T-helper 1 cell treated with Interleukin-12 subunit alpha and Interleukin-12 subunit beta and Interleukin-4 antibody, amounts not matched to agents 30 ng/mL and 1 ng/mL, for 36 hours (primary cell): ENCODE measurements around the gene BCDIN3D. TPM values are rescaled to one million over a fixed set of nuclear protein-coding genes. Genes with fewer than 3 reads are reported as not detected.
"Not testable (repeated sequence)": the region's sequence is repeated elsewhere in the genome, so short reads cannot be mapped to it uniquely, and the experiment has no call there.

Experiments
- intact Hi-C: fragments of 100-400 bp; cut with micrococcal nuclease; formaldehyde crosslinking; loops from one replicate; pipeline ENCODE4 v1.15.1; 2024
- total RNA-seq: library from RNA; stranded (reverse); gene quantifications from 2 replicates; pipeline ENCODE4 v1.2.3, GENCODE V29; 2022

Gene BCDIN3D
- total RNA-seq, 1 donor from 2014 or later: 6.0 TPM

- intact Hi-C loops: no loop called here
Observed at GRCh38 chr12:49863946-49864797, 21.3 kb upstream of the BCDIN3D start.

DNA sequence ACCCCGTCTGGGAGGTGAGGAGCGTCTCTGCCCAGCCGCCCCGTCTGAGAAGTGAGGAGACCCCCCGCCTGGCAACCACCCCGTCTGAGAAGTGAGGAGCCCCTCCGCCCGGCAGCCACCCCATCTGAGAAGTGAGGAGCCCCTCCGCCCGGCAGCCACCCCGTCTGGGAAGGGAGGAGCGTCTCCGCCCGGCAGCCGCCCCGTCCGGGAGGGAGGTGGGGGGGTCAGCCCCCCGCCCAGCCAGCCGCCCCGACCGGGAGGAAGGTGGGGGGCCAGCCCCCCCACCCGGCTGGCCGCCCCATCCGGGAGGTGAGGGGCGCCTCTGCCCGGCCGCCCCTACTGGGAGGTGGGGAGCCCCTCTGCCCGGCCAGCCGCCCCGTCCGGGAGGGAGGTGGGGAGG is 18.0 kb upstream of the BCDIN3D start:
- intact Hi-C loops: not testable (repeated sequence)

DNA sequence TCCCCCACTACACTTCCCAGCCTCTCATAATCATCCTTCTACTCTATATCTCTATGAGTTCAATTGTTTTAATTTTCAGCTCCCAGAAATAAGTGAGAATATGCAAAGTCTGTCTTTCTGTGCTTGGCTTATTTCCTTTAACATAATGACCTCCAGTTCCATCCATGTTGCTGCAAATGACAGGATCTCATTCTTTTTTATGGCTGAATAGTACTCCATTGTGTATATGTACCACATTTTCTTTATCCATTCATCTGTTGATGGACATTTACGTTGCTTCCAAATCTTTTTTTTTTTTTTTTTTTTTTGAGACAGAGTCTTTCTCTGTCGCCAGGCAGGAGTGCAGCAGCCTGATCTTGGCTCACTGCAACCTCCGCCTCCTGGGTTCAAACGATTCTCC is 13.0 kb upstream of the BCDIN3D start:
- intact Hi-C loops: not testable (repeated sequence)

DNA sequence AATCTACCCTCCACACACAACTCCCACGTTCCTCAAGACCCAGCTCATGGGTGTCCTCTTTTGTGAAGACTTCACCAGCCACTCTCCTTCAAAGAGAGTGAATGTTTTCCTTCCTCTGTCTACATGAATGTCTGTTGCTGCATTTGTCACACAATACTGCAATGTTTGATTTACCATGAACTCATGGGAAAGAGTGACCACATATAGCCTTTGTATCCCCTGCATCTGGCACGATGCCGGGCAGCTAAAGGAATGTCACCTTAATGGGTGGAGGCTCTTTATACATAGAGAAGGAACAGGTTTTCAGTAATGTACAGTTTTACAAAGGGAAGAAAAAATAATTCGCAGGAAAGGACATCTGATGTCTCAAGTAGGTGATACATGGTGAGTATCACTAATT is 12.1 kb upstream of the BCDIN3D start:
- intact Hi-C loops: no loop called here

DNA sequence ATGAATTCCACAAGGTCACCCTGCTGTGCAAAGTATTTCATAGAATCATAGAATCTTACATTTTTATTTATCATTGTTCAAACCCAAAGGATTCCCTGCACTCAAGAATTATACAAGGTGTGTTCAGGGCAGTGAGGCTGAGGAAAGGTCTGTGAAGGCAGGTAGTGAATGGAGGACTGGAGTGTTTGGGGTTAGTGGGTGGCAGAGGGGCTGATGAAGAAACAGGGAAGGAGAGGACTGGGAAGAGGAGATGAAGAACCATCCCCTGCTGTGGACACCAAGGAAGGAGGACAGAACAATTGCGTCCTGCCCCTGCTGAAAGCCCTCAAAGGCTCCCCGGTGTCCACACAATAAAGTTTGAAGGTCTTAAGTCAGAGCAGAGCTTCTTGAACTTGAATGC is 10.8 kb upstream of the BCDIN3D start:
- intact Hi-C loops: no loop called here

- intact Hi-C loops: no loop called here
Observed at GRCh38 chr12:49847161-49847560, 4.3 kb upstream of the BCDIN3D start.

- intact Hi-C loops: no loop called here
Observed at GRCh38 chr12:49846032-49846431, 3.1 kb upstream of the BCDIN3D start.

- intact Hi-C loops: loop anchor here (1.0 kb wide), 4 partner anchors 81 to 276 kb away; partner anchors contain the start of genes MCRS1, RACGAP1 and TMBIM6
Observed at GRCh38 chr12:49843876-49844437, 1.1 kb upstream of the BCDIN3D start.

DNA sequence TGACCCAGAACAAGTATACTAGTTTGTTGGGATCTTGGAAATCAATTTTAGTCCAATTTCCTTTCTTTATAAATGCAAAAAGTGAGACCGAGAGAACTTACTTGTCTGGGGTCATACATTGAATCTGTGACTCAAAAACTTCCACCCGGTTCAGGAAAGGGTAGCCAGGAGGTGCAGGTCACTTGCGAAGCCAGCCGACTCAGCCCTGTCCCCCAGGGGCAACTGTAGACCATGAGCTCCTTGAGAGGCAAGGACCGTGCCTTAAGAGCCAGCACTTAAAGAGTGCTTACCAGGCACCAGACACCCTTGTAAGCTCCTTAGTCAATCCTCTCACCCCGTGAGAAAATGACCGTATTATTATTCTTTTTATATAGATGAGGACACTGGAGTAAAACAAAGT is 505 bp upstream of the BCDIN3D start:
- intact Hi-C loops: loop anchor here (1.0 kb wide), 4 partner anchors 80 to 275 kb away; partner anchors contain the start of genes MCRS1, RACGAP1 and TMBIM6

DNA sequence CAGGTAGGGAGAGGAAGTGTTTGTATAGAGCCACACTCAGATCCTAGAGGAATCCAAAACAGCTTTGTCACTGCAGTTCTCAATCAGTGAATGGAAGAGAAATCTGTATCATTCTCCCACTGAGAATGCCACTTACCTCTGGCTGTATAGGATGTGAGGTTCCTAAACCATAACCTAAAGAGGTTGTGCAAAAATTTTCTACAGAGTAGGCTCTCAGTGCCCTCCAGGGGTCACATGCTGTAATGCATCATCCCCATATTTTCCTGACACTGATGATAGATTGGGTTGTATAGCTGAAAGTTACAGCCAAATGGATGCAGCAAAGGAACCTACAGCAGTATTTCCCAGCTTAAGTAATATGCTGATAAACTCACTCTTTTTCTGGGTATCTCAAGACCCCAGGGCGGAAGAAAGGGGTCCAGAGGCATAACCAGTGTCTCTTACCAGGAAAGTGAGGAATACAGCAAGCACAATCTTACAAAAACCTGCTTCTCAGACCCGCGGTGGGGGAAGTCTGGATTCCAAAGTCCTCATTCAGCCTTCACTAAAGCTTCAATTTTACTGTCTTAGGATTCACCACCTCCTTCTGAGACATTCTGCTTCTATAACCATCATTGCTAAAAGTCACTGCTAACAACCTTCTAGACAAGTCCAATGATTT is 3.8 kb downstream of the BCDIN3D start:
- intact Hi-C loops: loop anchor here (1.0 kb wide), 6 partner anchors 11 to 202 kb away; partner anchors contain the start of genes NCKAP5L and TMBIM6

DNA sequence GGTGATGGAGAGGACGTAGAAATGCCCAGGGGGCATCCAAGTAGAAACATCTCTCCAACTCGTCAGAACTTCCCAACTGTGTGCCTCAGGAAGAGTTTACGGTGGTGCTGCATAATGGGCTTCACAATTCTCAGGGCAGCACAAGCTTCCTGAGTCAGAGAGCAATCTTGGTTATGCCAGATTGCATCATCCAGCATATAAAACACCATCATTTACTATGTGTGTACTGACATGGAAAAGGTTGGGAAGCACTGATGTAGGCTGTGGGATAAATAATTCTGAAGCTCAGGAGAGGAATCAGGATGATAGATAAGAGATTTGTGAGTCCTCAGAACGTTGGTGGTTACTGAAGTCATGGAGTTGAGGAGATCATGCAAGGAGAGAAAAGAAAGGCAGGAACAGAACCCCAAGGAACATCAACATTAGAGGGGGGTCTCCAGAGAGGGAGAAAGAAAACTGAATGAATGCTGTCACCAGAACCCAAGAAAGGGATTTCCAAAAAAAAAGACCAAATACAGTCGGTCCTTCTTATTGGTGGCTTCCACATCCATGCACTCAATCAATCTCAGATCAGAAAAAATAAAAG is 10.0 kb downstream of the BCDIN3D start:
- intact Hi-C loops: no loop called here

DNA sequence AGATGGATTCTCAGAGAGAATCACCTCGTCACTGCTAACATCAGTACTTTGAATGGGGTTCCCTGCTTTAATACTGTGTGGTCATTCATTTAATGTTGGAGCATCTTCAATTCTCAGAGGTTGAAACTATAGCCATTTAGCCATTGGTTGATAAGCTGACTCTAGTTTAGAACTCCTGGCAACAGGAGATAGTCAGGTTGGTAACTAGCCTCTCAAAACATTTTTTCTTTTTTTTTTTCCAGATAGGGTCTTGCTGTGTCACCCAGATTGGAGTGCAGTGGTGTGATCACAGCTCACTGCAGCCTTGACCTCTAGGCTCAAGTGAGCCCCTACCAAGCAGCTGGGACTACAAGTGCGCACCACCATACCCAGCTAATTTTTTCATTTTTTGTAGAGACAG is 11.2 kb downstream of the BCDIN3D start:
- intact Hi-C loops: no loop called here

GRCh38 chr12:49828133-49829091 is 14.5 kb downstream of the BCDIN3D start, which contains the start of gene NCKAP5L:
NCKAP5L (minus strand) TSS chr12:49828413; CDS start chr12:49804044, 24,369 bp downstream.
- intact Hi-C loops: loop anchor here (1.0 to 10.0 kb wide), 9 partner anchors 11 to 456 kb away; partner anchors contain the start of genes COX14, FMNL3, LIMA1 and MCRS1

DNA sequence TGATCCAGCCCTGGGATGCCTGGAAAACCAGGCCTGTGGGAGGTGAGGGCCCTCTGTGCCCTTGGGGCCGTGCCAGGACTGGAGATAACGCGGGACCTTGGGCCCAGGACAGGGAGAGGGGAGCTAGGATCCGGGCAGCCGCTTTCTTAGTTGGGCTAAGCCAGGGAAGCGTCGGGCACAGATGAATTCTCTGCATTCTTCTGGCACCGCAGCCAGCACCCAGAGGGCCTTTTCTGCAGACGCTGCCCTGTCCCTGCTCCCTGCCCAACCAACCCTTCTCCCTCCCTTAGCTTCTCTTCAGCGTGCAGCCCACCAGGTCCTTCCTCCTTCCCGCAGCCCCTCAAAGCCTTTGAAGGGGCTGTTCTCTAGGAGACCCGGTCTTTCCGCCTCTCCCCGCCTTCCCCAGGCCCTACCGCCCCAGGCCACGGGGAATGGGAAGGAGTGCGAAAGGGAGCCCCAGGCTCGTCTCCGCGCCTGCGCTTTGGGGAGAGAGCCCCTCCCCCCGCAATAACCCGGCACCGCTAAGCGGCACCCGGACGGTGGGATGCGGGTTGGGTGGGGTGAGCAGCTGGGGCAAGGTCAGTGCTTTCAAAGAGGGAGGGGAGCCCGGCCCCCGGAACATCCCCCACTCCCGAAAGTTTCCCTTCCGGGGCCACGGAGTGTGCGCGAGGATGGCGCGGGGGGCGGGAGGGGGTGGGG is 15.4 kb downstream of the BCDIN3D start:
- intact Hi-C loops: loop anchor here (1.0 to 10.0 kb wide), 9 partner anchors 12 to 457 kb away; partner anchors contain the start of genes COX14, FMNL3, LIMA1 and MCRS1

DNA sequence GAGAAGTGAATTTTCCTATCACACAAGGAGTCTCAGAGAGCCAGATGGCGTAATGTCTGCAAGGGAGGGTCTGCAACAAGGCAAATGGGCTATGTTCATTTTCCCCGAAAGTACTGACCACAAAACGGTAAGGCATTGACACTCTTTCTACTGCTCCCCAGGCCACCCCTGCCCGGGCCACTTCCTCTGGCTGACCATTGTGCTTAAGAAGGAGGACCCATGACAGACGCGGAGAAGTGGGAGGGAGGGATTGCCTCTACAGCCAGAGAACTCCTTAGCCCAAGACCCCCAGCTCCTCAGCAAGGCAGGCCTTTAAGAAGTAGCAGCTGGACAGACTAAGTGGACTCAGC is 15.9 kb downstream of the BCDIN3D start:
- intact Hi-C loops: loop anchor here (5.0 to 10.0 kb wide), 2 partner anchors 260 to 458 kb away; partner anchors contain the start of genes LIMA1 and MCRS1

DNA sequence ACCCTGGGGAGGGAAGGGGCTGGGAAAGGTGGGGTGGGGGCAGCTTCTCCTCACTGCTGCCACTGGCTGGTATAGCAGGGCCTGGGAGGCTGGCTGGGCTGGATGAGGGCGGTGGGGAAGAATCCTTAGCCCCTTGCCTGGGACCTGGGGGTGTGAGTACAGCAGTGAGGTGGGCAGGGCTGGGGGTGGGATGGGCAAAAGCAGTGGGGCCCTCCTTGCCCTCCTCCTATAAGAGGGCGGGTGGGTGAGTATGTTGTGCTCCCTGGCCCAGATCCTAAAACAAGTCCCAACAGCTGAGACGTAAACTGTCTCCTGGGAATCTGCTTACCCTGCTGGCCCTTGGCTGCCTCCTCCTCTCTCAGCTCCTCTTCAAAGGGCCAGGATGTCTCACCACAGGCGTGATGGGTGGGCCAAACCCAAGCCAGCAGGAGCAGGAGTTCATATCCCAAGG is 16.9 kb downstream of the BCDIN3D start:
- intact Hi-C loops: loop anchor here (5.0 to 10.0 kb wide), 2 partner anchors 259 to 459 kb away; partner anchors contain the start of genes LIMA1 and MCRS1

GRCh38 chr12:49825360-49825970 is 17.4 kb downstream of the BCDIN3D start:
- intact Hi-C loops: loop anchor here (5.0 to 10.0 kb wide), 2 partner anchors 258 to 459 kb away; partner anchors contain the start of genes LIMA1 and MCRS1

- intact Hi-C loops: loop anchor here (5.0 to 10.0 kb wide), 2 partner anchors 258 to 460 kb away; partner anchors contain the start of genes LIMA1 and MCRS1
Observed at GRCh38 chr12:49824895-49825294, 18.0 kb downstream of the BCDIN3D start.

GRCh38 chr12:49824416-49824815 is 18.5 kb downstream of the BCDIN3D start:
- intact Hi-C loops: loop anchor here (10.0 kb wide), 1 partner anchor 460 kb away; the partner anchor contains the start of gene LIMA1
